Measurements from ENCODE around the gene PHTF2.
"Not testable (repeated sequence)": the region's sequence is repeated elsewhere in the genome, so short reads cannot be mapped to it uniquely, and the experiment has no call there.

PHTF2 gene

DNA sequence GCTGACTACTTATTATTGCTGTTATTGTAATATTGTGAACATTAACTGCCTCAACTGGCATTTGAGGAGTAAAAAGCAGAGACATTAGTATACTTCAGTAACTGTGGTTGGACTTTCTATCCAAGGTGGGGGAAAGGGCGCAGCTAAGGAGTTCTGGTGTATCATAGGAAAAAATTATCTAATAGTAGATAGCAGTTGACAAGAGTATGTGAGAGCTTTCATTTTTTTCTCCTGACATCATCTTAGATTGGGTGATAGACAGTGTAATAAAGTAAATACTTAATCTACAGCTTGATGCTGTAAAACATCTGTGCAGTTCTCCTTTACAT, 68.9 kb downstream of the PHTF2 start:
- H3K4me3 ChIP-seq (ENCODE audit: low read depth, low read length, poor library complexity, severe bottlenecking): no peak overlapping the region
- 0 out of 2 replicates have a peak, but pooled peaks cover 2% of the 10 kb centered on the region for H3K9me3 ChIP-seq (ENCODE audit: low read length)
- H3K4me1 ChIP-seq (ENCODE audit: insufficient read depth, low read length, severe bottlenecking): no peaks in the 10 kb centered on the region
- no peaks in the 10 kb centered on the region for H3K27me3 ChIP-seq (ENCODE audit: insufficient read depth, low read length)
- H4K20me1 ChIP-seq (ENCODE audit: insufficient read depth, low read length): no peaks in the 10 kb centered on the region
- no peak overlapping the region for H3K4me2 ChIP-seq (ENCODE audit: low read length)
- no peaks in the 10 kb centered on the region for H3F3A ChIP-seq (ENCODE audit: insufficient read depth, low read length)
- peaks cover 15% of the 10 kb centered on the region; the same call in 1 of the 2 replicates for H3K79me2 ChIP-seq (ENCODE audit: insufficient read depth, low read length)
- no peak overlapping the region for H3K27ac ChIP-seq (ENCODE audit: low read depth, low read length, poor library complexity, severe bottlenecking)
- H3K9ac ChIP-seq (ENCODE audit: low read length): no peak overlapping the region
- no peaks in the 10 kb centered on the region for H3K9me2 ChIP-seq (ENCODE audit: low read depth, low read length)
- no peak overlapping the region for H2AFZ ChIP-seq (ENCODE audit: low read length)
- no peak for TF ChIP-seq EZH2 (IDR thresholded peaks at IDR 0.05; ENCODE audit: borderline replicate concordance, low read length)
- TF ChIP-seq CTCF (IDR thresholded peaks at IDR 0.05; ENCODE audit: low read length): no peak
- H3K36me3 ChIP-seq (ENCODE audit: insufficient read depth, low read length): peaks cover 10% of the 10 kb centered on the region

DNA sequence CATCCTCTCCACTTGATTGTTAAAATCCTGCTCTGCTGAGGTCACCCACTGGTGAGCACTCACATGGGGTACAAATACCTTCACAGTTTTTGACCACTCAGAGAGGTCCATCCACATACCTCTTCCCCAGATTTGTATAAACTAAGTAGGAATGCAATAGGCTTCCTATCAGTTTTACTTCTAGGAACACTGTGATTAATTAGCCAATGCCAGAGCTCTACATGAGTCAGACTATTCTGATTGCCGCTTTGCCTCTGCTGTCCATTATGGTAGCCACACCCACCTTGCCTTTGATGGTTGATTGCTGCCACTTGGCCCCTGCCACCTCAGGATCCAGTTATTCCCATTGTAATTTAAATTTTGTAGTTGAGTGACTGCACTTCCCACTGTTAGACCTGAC, 73.7 kb downstream of the PHTF2 start:
- not testable (repeated sequence) for H2AFZ ChIP-seq (ENCODE audit: low read length); H3K4me2 ChIP-seq (ENCODE audit: low read length); H3K4me1 ChIP-seq (ENCODE audit: insufficient read depth, low read length, severe bottlenecking); H3K27ac ChIP-seq (ENCODE audit: low read depth, low read length, poor library complexity, severe bottlenecking); H3F3A ChIP-seq (ENCODE audit: insufficient read depth, low read length); H3K9me3 ChIP-seq (ENCODE audit: low read length); H3K9ac ChIP-seq (ENCODE audit: low read length); H3K27me3 ChIP-seq (ENCODE audit: insufficient read depth, low read length); H3K9me2 ChIP-seq (ENCODE audit: low read depth, low read length); H4K20me1 ChIP-seq (ENCODE audit: insufficient read depth, low read length); H3K4me3 ChIP-seq (ENCODE audit: low read depth, low read length, poor library complexity, severe bottlenecking); H3K36me3 ChIP-seq (ENCODE audit: insufficient read depth, low read length)
- peaks cover 16% of the 10 kb centered on the region; the same call in 1 of the 2 replicates for H3K79me2 ChIP-seq (ENCODE audit: insufficient read depth, low read length)

- H3K9me2 ChIP-seq (ENCODE audit: low read depth, low read length); H3K27me3 ChIP-seq (ENCODE audit: insufficient read depth, low read length); H3K9ac ChIP-seq (ENCODE audit: low read length); H3K36me3 ChIP-seq (ENCODE audit: insufficient read depth, low read length); H3K9me3 ChIP-seq (ENCODE audit: low read length); H3F3A ChIP-seq (ENCODE audit: insufficient read depth, low read length); H3K4me1 ChIP-seq (ENCODE audit: insufficient read depth, low read length, severe bottlenecking); H3K4me3 ChIP-seq (ENCODE audit: low read depth, low read length, poor library complexity, severe bottlenecking); H3K79me2 ChIP-seq (ENCODE audit: insufficient read depth, low read length); H2AFZ ChIP-seq (ENCODE audit: low read length); H3K27ac ChIP-seq (ENCODE audit: low read depth, low read length, poor library complexity, severe bottlenecking); H3K4me2 ChIP-seq (ENCODE audit: low read length); H4K20me1 ChIP-seq (ENCODE audit: insufficient read depth, low read length): not testable (repeated sequence)
Observed at GRCh38 chr7:77873416-77874327, 75.1 kb downstream of the PHTF2 start.

DNA sequence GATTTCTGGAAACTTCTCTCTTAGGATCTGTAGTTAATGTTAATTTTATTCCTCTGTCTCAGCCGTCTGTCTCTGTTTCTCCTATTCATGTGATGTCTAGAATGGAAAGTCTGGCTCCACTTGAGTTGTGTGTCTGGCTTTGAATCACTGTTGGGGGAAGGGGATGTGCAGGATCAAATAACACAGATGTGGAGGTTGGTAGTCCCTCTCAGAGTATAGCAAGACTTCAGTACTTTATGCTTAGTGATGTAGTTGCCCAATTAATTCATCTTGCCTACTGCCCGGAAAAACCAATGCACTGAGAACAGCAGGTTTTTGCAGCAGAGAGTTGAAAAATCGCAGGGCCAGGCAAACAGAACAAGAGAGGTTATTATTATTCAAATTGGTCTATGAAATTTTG, 79.2 kb downstream of the PHTF2 start:
- no peak overlapping the region for H3K4me2 ChIP-seq (ENCODE audit: low read length)
- TF ChIP-seq CTCF (IDR thresholded peaks at IDR 0.05; ENCODE audit: low read length): no peak
- no peak for TF ChIP-seq EZH2 (IDR thresholded peaks at IDR 0.05; ENCODE audit: borderline replicate concordance, low read length)
- H3K36me3 ChIP-seq (ENCODE audit: insufficient read depth, low read length): no peaks in the 10 kb centered on the region; the same call in 1 of the 2 replicates
- H3K9me3 ChIP-seq (ENCODE audit: low read length): 0 out of 2 replicates have a peak, but pooled peaks cover 4% of the 10 kb centered on the region
- no peak overlapping the region for H2AFZ ChIP-seq (ENCODE audit: low read length)
- no peaks in the 10 kb centered on the region for H3K27me3 ChIP-seq (ENCODE audit: insufficient read depth, low read length)
- no peaks in the 10 kb centered on the region for H4K20me1 ChIP-seq (ENCODE audit: insufficient read depth, low read length)
- no peaks in the 10 kb centered on the region for H3K4me1 ChIP-seq (ENCODE audit: insufficient read depth, low read length, severe bottlenecking)
- peaks cover 12% of the 10 kb centered on the region; the same call in 1 of the 2 replicates for H3K79me2 ChIP-seq (ENCODE audit: insufficient read depth, low read length)
- no peaks in the 10 kb centered on the region for H3K9me2 ChIP-seq (ENCODE audit: low read depth, low read length)
- no peak overlapping the region for H3K9ac ChIP-seq (ENCODE audit: low read length)
- no peak overlapping the region for H3K27ac ChIP-seq (ENCODE audit: low read depth, low read length, poor library complexity, severe bottlenecking)
- no peak overlapping the region for H3K4me3 ChIP-seq (ENCODE audit: low read depth, low read length, poor library complexity, severe bottlenecking)
- H3F3A ChIP-seq (ENCODE audit: insufficient read depth, low read length): 0 out of 2 replicates have a peak, but pooled peaks cover 3% of the 10 kb centered on the region
